ENCODE data around the gene RASSF7.

DNA sequence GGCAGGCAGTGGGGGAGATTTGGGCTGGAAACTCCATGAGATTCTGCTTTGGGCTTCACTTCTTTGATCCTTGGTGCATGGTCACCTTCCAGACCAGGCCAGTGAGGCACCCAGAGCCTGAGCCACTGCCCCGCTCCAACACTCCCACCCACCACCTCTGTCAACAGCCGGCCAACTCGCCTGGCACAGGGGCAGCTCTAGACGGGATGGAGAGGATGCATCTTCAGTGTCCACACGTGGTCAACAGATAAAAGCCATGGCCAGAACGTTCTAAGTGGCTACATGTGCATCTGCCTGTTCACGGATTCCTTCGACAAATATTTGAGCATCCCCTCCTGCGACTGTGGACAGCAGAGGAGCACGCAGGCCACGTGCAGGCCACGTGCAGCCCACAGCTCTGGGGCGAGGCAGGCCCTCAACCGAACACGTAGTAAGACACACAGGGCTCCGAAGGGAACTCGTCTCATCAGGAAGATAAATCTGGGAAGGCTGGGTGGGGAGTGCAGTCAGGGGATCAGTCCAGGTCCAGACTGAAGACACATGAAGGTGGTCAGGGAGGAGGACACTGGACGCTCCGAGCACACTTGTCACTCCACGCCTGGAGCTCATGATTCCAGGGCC, 22.2 kb upstream of the RASSF7 start:
- TF ChIP-seq POLR2AphosphoS5 (IDR thresholded peaks at IDR 0.05; ENCODE audit: insufficient read depth, low read depth, low read length) (no peak), EZH2 (IDR thresholded peaks at IDR 0.05; ENCODE audit: borderline replicate concordance, low read depth, low read length, severe bottlenecking) (no peak), POLR2A (IDR thresholded peaks at IDR 0.05; ENCODE audit: low read depth, low read length) (no peak), GATA2 (IDR thresholded peaks at IDR 0.05; ENCODE audit: insufficient read depth, insufficient read length, low read depth, low read length) (no peak)
- TF ChIP-seq, protein P1, sequence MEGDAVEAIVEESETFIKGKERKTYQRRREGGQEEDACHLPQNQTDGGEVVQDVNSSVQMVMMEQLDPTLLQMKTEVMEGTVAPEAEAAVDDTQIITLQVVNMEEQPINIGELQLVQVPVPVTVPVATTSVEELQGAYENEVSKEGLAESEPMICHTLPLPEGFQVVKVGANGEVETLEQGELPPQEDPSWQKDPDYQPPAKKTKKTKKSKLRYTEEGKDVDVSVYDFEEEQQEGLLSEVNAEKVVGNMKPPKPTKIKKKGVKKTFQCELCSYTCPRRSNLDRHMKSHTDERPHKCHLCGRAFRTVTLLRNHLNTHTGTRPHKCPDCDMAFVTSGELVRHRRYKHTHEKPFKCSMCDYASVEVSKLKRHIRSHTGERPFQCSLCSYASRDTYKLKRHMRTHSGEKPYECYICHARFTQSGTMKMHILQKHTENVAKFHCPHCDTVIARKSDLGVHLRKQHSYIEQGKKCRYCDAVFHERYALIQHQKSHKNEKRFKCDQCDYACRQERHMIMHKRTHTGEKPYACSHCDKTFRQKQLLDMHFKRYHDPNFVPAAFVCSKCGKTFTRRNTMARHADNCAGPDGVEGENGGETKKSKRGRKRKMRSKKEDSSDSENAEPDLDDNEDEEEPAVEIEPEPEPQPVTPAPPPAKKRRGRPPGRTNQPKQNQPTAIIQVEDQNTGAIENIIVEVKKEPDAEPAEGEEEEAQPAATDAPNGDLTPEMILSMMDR (IDR thresholded peaks at IDR 0.05; ENCODE audit: extremely low read depth in 1 of 2, insufficient read depth in 1 of 2, low read depth in 1 of 2, low read length in 2 of 2): no peak
